Astrocyte of the spinal cord (primary cell): ENCODE data around the gene ZNF83.
"Not testable (repeated sequence)": the region's sequence is repeated elsewhere in the genome, so short reads cannot be mapped to it uniquely, and the experiment has no call there.

Source experiments
- DNase-seq: peaks from one replicate; pipeline ENCODE4 v3.0.0; 2011; ENCODE audit warnings: low read depth, low spot score
- H3K4me3 ChIP-seq: 2 replicates; pipeline ENCODE4 v1.5.1; 2011; ENCODE audit warnings: low read depth, mild to moderate bottlenecking, low read length, moderate library complexity
- CTCF ChIP-seq: IDR thresholded peaks from 2 replicates; pipeline ENCODE4 v1.5.1; 2012; ENCODE audit warnings: low read depth, mild to moderate bottlenecking, low read length, inconsistent platforms
- in situ Hi-C: cut with HindIII; loops from 2 replicates; pipeline ENCODE4 v1.10.0; 2017; ENCODE audit warnings: low sequenced_read_pairs

Gene ZNF83

DNA sequence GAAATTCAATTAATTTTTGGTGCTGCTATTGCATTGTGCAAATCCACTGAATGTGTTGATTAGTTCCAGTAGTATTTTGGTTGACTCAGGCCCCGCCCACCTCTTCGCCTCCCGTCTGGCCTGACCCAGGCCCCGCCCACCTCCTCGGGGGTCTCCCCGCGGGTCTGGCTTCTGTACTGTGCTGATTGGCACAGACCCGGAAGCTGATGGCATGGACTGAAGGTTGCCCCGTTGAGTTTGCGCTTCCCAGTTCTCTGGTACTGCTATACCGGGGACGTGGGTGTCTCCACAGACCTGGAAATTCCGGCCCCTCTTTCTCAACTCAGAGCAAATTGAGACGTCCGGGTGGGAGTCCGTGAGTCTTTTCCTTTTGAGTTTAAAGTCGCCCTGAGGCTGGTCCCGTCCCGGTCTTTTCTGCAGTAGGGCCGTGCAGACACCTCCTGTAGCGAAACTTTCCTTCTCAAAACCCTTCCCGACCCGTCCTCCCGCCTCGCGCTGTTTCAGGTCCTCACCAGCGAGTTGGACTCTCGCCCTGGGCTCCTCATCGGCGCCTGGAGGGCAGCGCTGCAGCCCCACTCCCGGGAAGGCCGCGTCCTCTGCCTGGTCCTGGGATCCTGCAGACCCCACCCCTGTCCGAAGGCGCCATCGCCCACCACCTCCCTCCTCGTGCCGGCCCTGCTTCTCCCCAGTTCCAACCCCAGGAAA lies 53.3 kb downstream of the ZNF83 start:
- in situ Hi-C loops: no loop called here
- DNase-seq: no peak
- no peak for TF ChIP-seq CTCF
- peak overlapping the region; percentile 26 for H3K4me3 ChIP-seq

DNA sequence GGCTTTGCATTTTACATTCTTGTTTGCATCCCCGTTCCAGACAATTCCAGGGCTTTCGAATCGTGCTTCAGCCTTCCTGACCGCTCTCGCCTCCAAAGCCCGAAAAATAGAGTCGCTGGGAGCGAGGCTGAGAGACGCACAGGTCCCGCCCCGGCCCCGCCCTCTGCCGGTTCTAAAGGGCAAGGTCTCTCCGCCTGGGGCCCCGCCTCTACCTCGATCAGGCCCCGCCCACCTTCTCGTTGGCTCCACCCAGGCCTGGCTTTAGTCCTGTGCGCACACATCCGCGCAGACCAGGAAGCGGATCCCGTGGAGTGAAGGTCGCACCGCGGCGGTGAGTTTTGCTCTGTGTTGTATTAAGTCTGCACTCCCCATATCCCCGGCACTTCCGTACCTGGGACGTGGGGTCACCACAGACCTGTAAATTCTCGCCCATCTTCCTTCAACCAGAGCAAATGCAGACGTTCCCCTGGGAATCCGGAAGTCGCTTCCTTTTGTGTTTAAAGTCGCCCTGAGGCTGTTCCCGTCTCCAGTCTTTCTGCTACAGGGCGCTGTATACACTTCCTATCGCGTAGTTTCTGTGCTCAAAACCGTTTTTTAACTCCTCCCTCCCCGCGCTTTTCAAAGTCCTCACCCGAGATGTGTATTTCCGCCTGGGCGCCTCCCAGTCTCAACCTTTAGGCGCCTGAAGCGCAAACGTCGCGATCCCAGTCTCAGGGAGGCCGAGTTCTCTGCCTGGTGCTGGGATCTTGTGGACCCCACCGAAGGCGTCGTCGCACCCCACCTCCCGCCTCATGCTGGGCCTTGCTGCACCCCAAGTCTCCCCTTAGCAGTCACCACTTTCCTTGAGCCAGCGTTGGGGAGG lies 67.9 kb downstream of the ZNF83 start, which contains the start of gene ZNF701:
TSS of gene ZNF701 (plus strand) at position 288 of the 862 bp plus-strand sequence. CDS start 3,861 bp downstream, outside the sequence.
- in situ Hi-C loops: no loop called here
- peak; percentile 26 for TF ChIP-seq CTCF
- peak within 1 kb of the TSS; percentile 96 for H3K4me3 ChIP-seq
- peak; percentile 94 for DNase-seq

DNA sequence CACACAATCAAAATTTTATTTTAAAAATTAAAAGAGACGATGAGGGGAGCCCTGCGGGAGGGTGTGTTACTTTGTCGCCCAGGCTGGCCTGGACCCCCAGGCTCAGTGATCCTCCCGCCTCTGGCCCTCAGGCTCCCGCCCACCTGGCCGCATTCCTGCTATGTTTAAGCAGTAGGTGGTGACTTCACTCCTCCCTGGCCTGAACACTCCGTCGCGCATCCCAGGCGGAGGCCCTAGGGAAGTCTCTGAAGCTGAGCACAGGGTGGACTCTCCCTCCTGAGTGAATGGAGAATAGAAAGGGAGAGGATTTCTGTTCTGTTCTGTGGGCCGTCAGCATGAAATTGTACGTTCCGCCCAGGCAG lies 68.5 kb downstream of the ZNF83 start:
- DNase-seq, in situ Hi-C loops: not testable (repeated sequence)
- H3K4me3 ChIP-seq: peak overlapping the region; percentile 96

- H3K4me3 ChIP-seq: no peak overlapping the region
- no peak for DNase-seq
- in situ Hi-C loops: no loop called here
- TF ChIP-seq CTCF: no peak
Observed at GRCh38 chr19:52567921-52568320, 70.2 kb downstream of the ZNF83 start.

GRCh38 chr19:52566588-52566987 lies 71.6 kb downstream of the ZNF83 start:
- no peak for TF ChIP-seq CTCF
- DNase-seq: peak; percentile 9

GRCh38 chr19:52566121-52566520 lies 72.0 kb downstream of the ZNF83 start:
- in situ Hi-C loops: no loop called here

More at GRCh38 chr19:52566588-52566987, 71.6 kb downstream of the ZNF83 start:
- no peak overlapping the region for H3K4me3 ChIP-seq
- in situ Hi-C loops: no loop called here

More at GRCh38 chr19:52566121-52566520, 72.0 kb downstream of the ZNF83 start:
- H3K4me3 ChIP-seq: no peak overlapping the region
- no peak for DNase-seq
- TF ChIP-seq CTCF: no peak
